Measurements from ENCODE around the gene SALL1. TPM values are rescaled to one million over a fixed set of nuclear protein-coding genes. Genes with fewer than 3 reads are reported as not detected.
A peak's percentile ranks its signal among the peaks of the same experiment; 100 is the strongest.

The SALL1 gene
- total RNA-seq, 4 donors from 2014 or later, result 0.07 to 0.15 (median 0.11) TPM; not detected in 1

- Histone ChIP-seq H3K9me3 (peaks cover 0 to 8% (median 0%) of the 10 kb centered on the region in 3 donors), H3K27ac (no peak overlapping the region), H3K27me3 (peaks cover 51 to 72% (median 65%) of the 10 kb centered on the region in 3 donors), H3K4me3 (peak overlapping the region in 1 of 4 donors; percentile 28), H3K4me1 (peaks cover 5 to 15% of the 10 kb centered on the region in 2 donors), H3K36me3 (no peaks in the 10 kb centered on the region)
- DNase-seq, result no peak
- TF ChIP-seq POLR2A (IDR thresholded peaks at IDR 0.05) (no peak), CTCF (IDR thresholded peaks at IDR 0.05 in 4 of 5, conservative IDR thresholded peaks at IDR 0.05 in 1 of 5) (no peak)
- ATAC-seq, result no peak
- in situ Hi-C loops (cut with MboI; ENCODE audit: low sequenced_read_pairs in 4 of 4), result no loop called here
- intact Hi-C loops (cut with DNase I; ENCODE audit: low total_unique reads), result no loop called here
Measured at GRCh38 chr16:51155820-51156806, 5.0 kb upstream of the SALL1 start.

GRCh38 chr16:51155199-51155607 is 4.1 kb upstream of the SALL1 start:
- intact Hi-C loops (cut with DNase I; ENCODE audit: low total_unique reads) (no loop called here), in situ Hi-C loops (cut with MboI; ENCODE audit: low sequenced_read_pairs in 4 of 4) (no loop called here)
- ATAC-seq (no peak), DNase-seq (no peak)
- Histone ChIP-seq H3K36me3 (no peaks in the 10 kb centered on the region), H3K9me3 (peaks cover 0 to 8% (median 0%) of the 10 kb centered on the region in 3 donors), H3K4me1 (peaks cover 10 to 18% of the 10 kb centered on the region in 2 donors), H3K4me3 (peak overlapping the region in 3 of 4 donors; percentile 11 to 34 (median 13)), H3K27me3 (peaks cover 59 to 77% (median 73%) of the 10 kb centered on the region in 3 donors), H3K27ac (no peak overlapping the region)
- TF ChIP-seq CTCF (IDR thresholded peaks at IDR 0.05 in 4 of 5, conservative IDR thresholded peaks at IDR 0.05 in 1 of 5), result no peak
- no peak for TF ChIP-seq POLR2A (IDR thresholded peaks at IDR 0.05)

GRCh38 chr16:51154271-51155171 is 3.5 kb upstream of the SALL1 start:
- H3K27me3 ChIP-seq, result peaks cover 66 to 82% (median 80%) of the 10 kb centered on the region in 3 donors
- no peak for TF ChIP-seq CTCF (IDR thresholded peaks at IDR 0.05 in 4 of 5, conservative IDR thresholded peaks at IDR 0.05 in 1 of 5)
- no peak for TF ChIP-seq POLR2A (IDR thresholded peaks at IDR 0.05)
- H3K27ac ChIP-seq, result no peak overlapping the region
- H3K36me3 ChIP-seq, result no peaks in the 10 kb centered on the region
- in situ Hi-C loops (cut with MboI; ENCODE audit: low sequenced_read_pairs in 4 of 4), result no loop called here
- H3K9me3 ChIP-seq, result peaks cover 0 to 8% (median 0%) of the 10 kb centered on the region in 3 donors
- ATAC-seq (no peak), DNase-seq (no peak)
- H3K4me1 ChIP-seq, result peaks cover 10 to 18% of the 10 kb centered on the region in 2 donors
- H3K4me3 ChIP-seq, result peak overlapping the region in 3 of 4 donors; percentile 11 to 34 (median 13)
- intact Hi-C loops (cut with DNase I; ENCODE audit: low total_unique reads), result no loop called here

GRCh38 chr16:51153577-51154031 is 2.5 kb upstream of the SALL1 start:
- peaks cover 10 to 18% of the 10 kb centered on the region in 2 donors for H3K4me1 ChIP-seq

More at GRCh38 chr16:51153577-51154031, 2.5 kb upstream of the SALL1 start:
- peaks cover 0 to 8% (median 0%) of the 10 kb centered on the region in 3 donors for H3K9me3 ChIP-seq
- no peaks in the 10 kb centered on the region for H3K36me3 ChIP-seq
- DNase-seq, result no peak
- intact Hi-C loops (cut with DNase I; ENCODE audit: low total_unique reads) (no loop called here), in situ Hi-C loops (cut with MboI; ENCODE audit: low sequenced_read_pairs in 4 of 4) (no loop called here)
- no peak overlapping the region for H3K4me3 ChIP-seq
- no peak overlapping the region for H3K27ac ChIP-seq
- peaks cover 75 to 86% (median 85%) of the 10 kb centered on the region in 3 donors for H3K27me3 ChIP-seq
- no peak for TF ChIP-seq POLR2A (IDR thresholded peaks at IDR 0.05)
- no peak for ATAC-seq

All from gastrocnemius medialis (tissue), 4 donors.